ENCODE measurements around the gene SLMAP. TPM values are rescaled to one million over a fixed set of nuclear protein-coding genes. Genes with fewer than 3 reads are reported as not detected.

SLMAP gene
- total RNA-seq, 1 experiment from 2014 or later: 79.5 TPM

- ATAC-seq: no peak
- DNase-seq (ENCODE audit: low spot score): no peak
- Mint-ChIP-seq H3K4me1 (no peaks in the 10 kb centered on the region; the same call in 1 of the 2 replicates), H3K36me3 (no peaks in the 10 kb centered on the region), H3K27me3 (ENCODE audit: low read depth) (no peaks in the 10 kb centered on the region), H3K4me3 (no peak overlapping the region), H3K27ac (no peak overlapping the region), H3K9me3 (no peaks in the 10 kb centered on the region)
- TF ChIP-seq USF1 (CRISPR knock-in tag; IDR thresholded peaks at IDR 0.05): no peak
- TF ChIP-seq TP53 (CRISPR knock-in tag; IDR thresholded peaks at IDR 0.05): no peak
- TF ChIP-seq ZNF532 (CRISPR knock-in tag; IDR thresholded peaks at IDR 0.05; ENCODE audit: borderline replicate concordance): no peak
- no peak for TF ChIP-seq GRHL2 (CRISPR knock-in tag; IDR thresholded peaks at IDR 0.05; ENCODE audit: insufficient replicate concordance, severe bottlenecking)
- TF ChIP-seq MAX (CRISPR knock-in tag; IDR thresholded peaks at IDR 0.05): no peak
- no peak for TF ChIP-seq MYBL2 (CRISPR knock-in tag; IDR thresholded peaks at IDR 0.05)
- TF ChIP-seq ZNF281 (CRISPR knock-in tag; IDR thresholded peaks at IDR 0.05): no peak
- no peak for TF ChIP-seq SMAD4 (CRISPR knock-in tag; IDR thresholded peaks at IDR 0.05)
- TF ChIP-seq ZNF423 (CRISPR knock-in tag; IDR thresholded peaks at IDR 0.05): no peak
- no peak for TF ChIP-seq JAZF1 (CRISPR knock-in tag; IDR thresholded peaks at IDR 0.05)
- no peak for TF ChIP-seq ZNF219 (CRISPR knock-in tag; IDR thresholded peaks at IDR 0.05; ENCODE audit: borderline replicate concordance)
- TF ChIP-seq NFYB (CRISPR knock-in tag; conservative IDR thresholded peaks at IDR 0.05; ENCODE audit: low read depth): no peak
- no peak for TF ChIP-seq ZNF396 (CRISPR knock-in tag; IDR thresholded peaks at IDR 0.05; ENCODE audit: borderline replicate concordance)
- TF ChIP-seq ERG (CRISPR knock-in tag; IDR thresholded peaks at IDR 0.05): no peak
- no peak for TF ChIP-seq PRDM15 (CRISPR knock-in tag; IDR thresholded peaks at IDR 0.05)
- TF ChIP-seq KAT7 (CRISPR knock-in tag; IDR thresholded peaks at IDR 0.05; ENCODE audit: borderline replicate concordance): no peak
- TF ChIP-seq ATF2 (CRISPR knock-in tag; IDR thresholded peaks at IDR 0.05; ENCODE audit: borderline replicate concordance, low read depth): no peak
- no peak for TF ChIP-seq ARID4B (CRISPR knock-in tag; IDR thresholded peaks at IDR 0.05; ENCODE audit: borderline replicate concordance)
- TF ChIP-seq NFE2L1 (CRISPR knock-in tag; IDR thresholded peaks at IDR 0.05): no peak
- ChIA-PET POLR2A (no interaction called here), CTCF (no interaction called here)
These were observed 35.1 kb downstream of the SLMAP start for GRCh38 chr3:57791245-57791644.

All from WTC11 (cell line).